Osteoblast (primary cell): ENCODE measurements around the gene ENC1. TPM values are rescaled to one million over a fixed set of nuclear protein-coding genes. Genes with fewer than 3 reads are reported as not detected.

Source experiments
- DNase-seq: peaks from one replicate; pipeline ENCODE4 v3.0.0; 2011; ENCODE audit warnings: low spot score, mixed read lengths; ENCODE audit not compliant: insufficient read length; ENCODE audit errors: missing footprints
- H2AFZ ChIP-seq: 2 replicates; pipeline ENCODE4 v1.6.0; 2011; ENCODE audit warnings: mild to moderate bottlenecking, low read length
- H3K27ac ChIP-seq: 2 replicates; pipeline ENCODE4 v1.5.1; 2011; ENCODE audit warnings: mild to moderate bottlenecking, low read depth, low read length, moderate library complexity
- H3K27me3 ChIP-seq: 2 replicates; pipeline ENCODE4 v1.6.0; 2012; ENCODE audit warnings: mild to moderate bottlenecking, control low read depth, inconsistent platforms, low read length, moderate library complexity; ENCODE audit not compliant: insufficient read depth
- H3K36me3 ChIP-seq: 2 replicates; pipeline ENCODE4 v1.5.1; 2011; ENCODE audit warnings: mild to moderate bottlenecking, low read length, control low read depth, moderate library complexity; ENCODE audit not compliant: insufficient read depth
- H3K4me1 ChIP-seq: 2 replicates; pipeline ENCODE4 v1.5.1; 2011; ENCODE audit warnings: mild to moderate bottlenecking, low read length, control low read depth, moderate library complexity; ENCODE audit not compliant: insufficient read depth
- H3K4me2 ChIP-seq: 2 replicates; pipeline ENCODE4 v1.6.0; 2011; ENCODE audit warnings: mild to moderate bottlenecking, low read length; ENCODE audit not compliant: insufficient read depth
- H3K4me3 ChIP-seq: fragments of 200-600 bp; sonication (generic); 3 replicates; pipeline ENCODE4 v1.5.1; 2012; ENCODE audit warnings: mild to moderate bottlenecking, low read length, inconsistent platforms; ENCODE audit not compliant: insufficient read depth
- H3K79me2 ChIP-seq: 2 replicates; pipeline ENCODE4 v1.6.0; 2012; ENCODE audit warnings: mild to moderate bottlenecking, low read length, control low read depth, inconsistent platforms; ENCODE audit not compliant: insufficient read depth
- H3K9me3 ChIP-seq: 2 replicates; pipeline ENCODE4 v1.5.1; 2011; ENCODE audit warnings: low read depth, low read length, control low read depth
- H4K20me1 ChIP-seq: 2 replicates; pipeline ENCODE4 v1.6.0; 2012; ENCODE audit warnings: mild to moderate bottlenecking, low read length, control low read depth; ENCODE audit not compliant: insufficient read depth
- CTCF ChIP-seq: IDR thresholded peaks from 2 replicates; pipeline ENCODE4 v1.5.1; 2011; ENCODE audit warnings: mild to moderate bottlenecking, low read depth, low read length, moderate library complexity; ENCODE audit errors: extremely low read depth
- total RNA-seq: library from RNA; depleted of rRNA; stranded (reverse); fragments of >200 nt; gene quantifications from 2 replicates; pipeline ENCODE4 v1.2.3, GENCODE V29; 2012

ENC1 gene
- total RNA-seq, 1 donor: 109 TPM

DNA sequence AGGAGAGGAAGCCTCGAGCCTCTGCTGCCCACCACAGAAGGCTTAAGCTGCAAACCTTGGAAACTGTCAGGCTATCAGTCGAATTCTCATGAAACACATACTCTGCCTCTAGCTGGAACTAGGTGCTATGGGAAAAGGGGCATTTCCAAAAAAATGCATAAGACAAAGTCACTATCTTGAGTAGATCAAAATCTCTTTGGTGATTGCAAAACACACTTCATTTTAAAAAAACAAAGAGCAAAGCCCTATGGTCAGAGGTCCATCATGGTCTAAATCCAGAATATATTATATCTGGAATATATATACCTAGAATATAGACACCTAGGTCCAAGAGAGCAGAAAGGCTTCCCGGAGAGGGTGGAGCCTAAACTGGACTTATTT lies 59.8 kb downstream of the ENC1 start:
- no peak for TF ChIP-seq CTCF
- H3K9me3 ChIP-seq: no peaks in the 10 kb centered on the region
- H3K27me3 ChIP-seq: no peaks in the 10 kb centered on the region
- no peak overlapping the region for H3K4me3 ChIP-seq
- peaks cover 21% of the 10 kb centered on the region for H3K4me1 ChIP-seq
- no peak overlapping the region for H2AFZ ChIP-seq
- H3K27ac ChIP-seq: no peak overlapping the region
- no peak for DNase-seq
- no peaks in the 10 kb centered on the region for H4K20me1 ChIP-seq
- no peak overlapping the region for H3K4me2 ChIP-seq
- H3K36me3 ChIP-seq: no peaks in the 10 kb centered on the region
- no peaks in the 10 kb centered on the region for H3K79me2 ChIP-seq

DNA sequence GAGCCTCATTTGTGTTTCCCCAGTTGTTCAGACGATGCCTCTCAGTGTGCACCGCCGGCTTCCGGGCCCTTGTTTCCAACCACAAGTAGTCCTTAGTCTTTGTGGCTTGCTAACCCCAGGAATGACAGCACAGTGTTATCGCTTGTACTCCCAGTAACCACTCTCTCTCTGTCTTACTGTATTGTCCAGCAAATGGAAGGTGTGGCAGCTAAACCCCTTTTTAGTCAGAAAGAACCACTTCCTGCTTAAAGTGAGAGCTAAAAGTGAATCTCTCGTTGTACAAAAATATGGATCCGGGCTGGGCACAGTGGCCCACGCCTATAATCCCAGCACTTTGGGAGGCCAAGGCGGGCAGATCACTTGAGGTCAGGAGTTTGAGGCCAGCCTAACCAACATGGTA lies 61.3 kb downstream of the ENC1 start:
- no peaks in the 10 kb centered on the region for H3K79me2 ChIP-seq
- no peak overlapping the region for H3K4me3 ChIP-seq
- H3K27ac ChIP-seq: no peak overlapping the region
- H2AFZ ChIP-seq: peak overlapping the region; percentile 91
- peaks cover 29% of the 10 kb centered on the region for H3K4me1 ChIP-seq
- peak; percentile 67 for DNase-seq
- H3K36me3 ChIP-seq: no peaks in the 10 kb centered on the region
- no peaks in the 10 kb centered on the region for H4K20me1 ChIP-seq
- H3K4me2 ChIP-seq: peak overlapping the region; percentile 17
- no peaks in the 10 kb centered on the region for H3K27me3 ChIP-seq
- no peak for TF ChIP-seq CTCF
- H3K9me3 ChIP-seq: no peaks in the 10 kb centered on the region

DNA sequence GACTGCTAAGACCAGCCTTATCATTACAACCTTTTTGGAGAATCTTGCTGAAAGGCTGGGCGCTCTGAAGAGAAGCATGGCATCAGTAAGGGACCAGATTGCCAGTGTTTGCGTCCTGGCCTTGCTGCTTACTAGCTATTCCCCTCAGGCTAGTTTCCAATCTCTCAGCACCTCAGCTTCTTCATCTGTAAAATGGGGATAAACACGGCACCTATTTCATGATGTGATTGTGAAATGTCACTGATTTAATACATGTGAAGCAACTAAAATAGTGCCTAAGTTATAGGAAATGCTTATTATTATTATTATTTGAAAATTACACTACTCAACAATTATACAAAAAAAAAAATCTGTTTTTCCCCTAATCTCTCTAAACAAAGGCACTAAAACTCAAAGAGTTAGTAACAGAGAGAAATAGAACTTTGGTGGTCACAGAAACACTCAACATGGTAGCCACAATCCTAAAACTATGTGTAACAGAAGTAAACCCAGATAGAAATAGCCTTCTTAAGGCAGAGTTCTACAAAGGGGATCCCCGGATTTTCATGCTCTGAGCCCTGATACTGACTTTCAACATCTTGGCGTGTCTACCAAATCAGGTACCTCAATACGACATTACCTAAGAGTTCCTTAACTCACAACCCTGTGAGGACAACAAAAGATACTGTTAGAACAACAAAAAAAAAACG lies 62.0 kb downstream of the ENC1 start:
- Histone ChIP-seq H3K36me3 (no peaks in the 10 kb centered on the region), H2AFZ (peak overlapping the region; percentile 91), H3K27me3 (no peaks in the 10 kb centered on the region), H3K4me2 (no peak overlapping the region), H3K9me3 (no peaks in the 10 kb centered on the region), H3K4me1 (peaks cover 29% of the 10 kb centered on the region), H3K27ac (no peak overlapping the region), H3K4me3 (no peak overlapping the region), H4K20me1 (no peaks in the 10 kb centered on the region), H3K79me2 (no peaks in the 10 kb centered on the region)
- no peak for TF ChIP-seq CTCF
- no peak for DNase-seq

Other genes with a start within 250 kb of the ENC1 start
- 267 and 313 TPM in 2 replicates for gene HEXB, start 44.5 kb upstream of the ENC1 start, total RNA-seq
- 22.8 and 23.0 TPM in 2 replicates for gene GFM2, start 126.4 kb upstream of the ENC1 start, total RNA-seq
- gene NSA2, start 126.5 kb upstream of the ENC1 start, total RNA-seq: 75.6 and 82.8 TPM in 2 replicates
- under 0.01 TPM in 2 replicates for gene FAM169A, start 225.7 kb upstream of the ENC1 start, total RNA-seq